Tibial nerve (tissue), 3 donors: ENCODE measurements around the gene PRKCZ.

Source experiments
- POLR2A ChIP-seq, 2 donors: fragments of 450-650 bp; IDR thresholded peaks; one replicate each; pipeline ENCODE4 v1.6.1; 2017; ENCODE audit warnings: antibody characterized with exemption in 2 of 2, mild to moderate bottlenecking in 2 of 2, moderate library complexity in 2 of 2
- TF ChIP-seq, protein P1 (sequence below), 5 experiments: fragments of 200-600 bp in 3 of 5; fragments of 450-650 bp in 2 of 5; sonication (generic) in 3 of 5; IDR thresholded peaks; one replicate each; pipeline ENCODE4 v1.5.1; 2016 to 2019; ENCODE audit warnings: antibody characterized with exemption in 5 of 5, mild to moderate bottlenecking in 3 of 5, moderate library complexity in 2 of 5

DNA sequence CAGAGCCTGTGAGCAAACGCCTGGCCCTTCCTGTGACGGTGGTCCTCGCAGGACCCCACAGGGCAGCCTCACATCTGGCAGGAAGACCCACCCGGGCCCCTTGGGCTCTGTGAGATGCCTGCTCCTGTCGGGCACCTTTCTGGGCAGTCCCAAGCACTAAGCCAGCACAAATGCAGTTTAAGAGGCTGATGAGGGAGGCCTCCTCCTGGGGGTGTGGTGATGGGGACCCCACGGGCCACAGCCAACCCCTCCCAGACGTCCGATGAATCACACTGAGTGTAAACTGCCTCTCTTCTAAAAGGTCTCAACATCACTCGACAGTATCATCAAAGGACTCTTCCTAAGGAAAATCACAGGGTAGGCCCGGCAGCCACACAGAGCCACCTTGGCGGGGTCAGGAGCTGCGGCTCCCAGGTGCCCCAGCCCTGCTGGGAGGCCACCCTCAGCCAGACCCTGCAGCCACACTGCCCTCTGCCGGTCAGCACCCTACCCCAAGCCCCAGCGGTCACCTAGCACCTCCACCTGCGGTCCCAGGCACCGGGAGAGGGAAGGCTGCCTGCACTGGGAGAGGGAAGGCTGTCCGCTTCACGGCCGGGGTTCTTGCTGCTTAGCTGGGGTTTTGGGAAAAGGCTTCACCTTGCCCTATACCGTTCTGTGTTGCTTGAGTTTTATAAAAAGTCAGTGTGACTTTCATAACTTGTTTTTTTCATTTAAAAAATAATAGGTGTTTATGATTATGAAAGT, 3.9 kb upstream of the PRKCZ start:
- TF ChIP-seq, protein P1, sequence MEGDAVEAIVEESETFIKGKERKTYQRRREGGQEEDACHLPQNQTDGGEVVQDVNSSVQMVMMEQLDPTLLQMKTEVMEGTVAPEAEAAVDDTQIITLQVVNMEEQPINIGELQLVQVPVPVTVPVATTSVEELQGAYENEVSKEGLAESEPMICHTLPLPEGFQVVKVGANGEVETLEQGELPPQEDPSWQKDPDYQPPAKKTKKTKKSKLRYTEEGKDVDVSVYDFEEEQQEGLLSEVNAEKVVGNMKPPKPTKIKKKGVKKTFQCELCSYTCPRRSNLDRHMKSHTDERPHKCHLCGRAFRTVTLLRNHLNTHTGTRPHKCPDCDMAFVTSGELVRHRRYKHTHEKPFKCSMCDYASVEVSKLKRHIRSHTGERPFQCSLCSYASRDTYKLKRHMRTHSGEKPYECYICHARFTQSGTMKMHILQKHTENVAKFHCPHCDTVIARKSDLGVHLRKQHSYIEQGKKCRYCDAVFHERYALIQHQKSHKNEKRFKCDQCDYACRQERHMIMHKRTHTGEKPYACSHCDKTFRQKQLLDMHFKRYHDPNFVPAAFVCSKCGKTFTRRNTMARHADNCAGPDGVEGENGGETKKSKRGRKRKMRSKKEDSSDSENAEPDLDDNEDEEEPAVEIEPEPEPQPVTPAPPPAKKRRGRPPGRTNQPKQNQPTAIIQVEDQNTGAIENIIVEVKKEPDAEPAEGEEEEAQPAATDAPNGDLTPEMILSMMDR (IDR thresholded peaks at IDR 0.05), result peak; percentile 39 to 63 (median 44)
- no peak for TF ChIP-seq POLR2A (IDR thresholded peaks at IDR 0.05)
